ENCODE results near the gene BACE2. TPM values are rescaled to one million over a fixed set of nuclear protein-coding genes. Genes with fewer than 3 reads are reported as not detected.

Gene BACE2
- total and polyA plus RNA-seq, 2 donors (not counting 1 experiment from before 2014, with no cell fraction given) = 18.4 to 40.8 TPM

DNA sequence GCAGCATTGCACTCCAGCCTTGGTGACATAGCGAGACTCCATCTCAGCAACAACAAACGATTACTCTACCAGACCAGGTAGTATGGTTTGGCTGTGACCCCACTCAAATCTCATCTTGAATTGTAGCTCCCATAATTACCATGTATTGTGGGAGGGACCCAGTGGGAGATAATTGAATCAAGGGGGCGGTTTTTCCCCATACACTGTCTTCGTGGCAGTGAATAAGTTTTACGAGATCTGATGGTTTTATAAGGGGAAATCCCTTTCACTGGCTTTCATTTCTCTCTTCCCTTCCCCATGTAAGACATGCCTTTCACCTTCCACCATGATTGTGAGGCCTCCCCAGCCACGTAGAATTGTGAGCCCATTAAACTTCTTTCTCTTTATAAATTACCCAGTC is 66.0 kb downstream of the BACE2 start:
- ChIA-PET CTCF (interaction anchor here (6.0 kb wide), 1 partner anchor 66 kb away, joined by 41 read pairs; the partner anchor contains the start of gene BACE2), POLR2A (no interaction called here)
- WGBS (ENCODE audit: insufficient coverage) = 0% methylated on average over 1 of the region's 6 CpGs
- intact Hi-C loops (cut with micrococcal nuclease) = loop anchor here (2.0 to 5.0 kb wide), 2 partner anchors 37 to 135 kb away; no protein-coding TSS in a partner anchor
- Histone ChIP-seq H3K4me1 (ENCODE audit: control insufficient read depth in 2 of 2, insufficient read depth in 2 of 2, low read length in 2 of 2) (peaks cover 50 to 56% of the 10 kb centered on the region in 2 donors), H4K20me1 (ENCODE audit: control insufficient read depth, insufficient read depth, low read length, poor library complexity, severe bottlenecking) (peaks cover 27% of the 10 kb centered on the region), H3K27ac (ENCODE audit: low read length in 2 of 2) (peak overlapping the region in 1 of 2 donors; percentile 62), H3K4me3 (ENCODE audit: control extremely low read depth in 1 of 5, extremely low read depth in 1 of 5, insufficient read depth in 1 of 5, low read depth in 2 of 5, low read length in 4 of 5) (peak overlapping the region in 3 of 5 experiments; percentile 12 to 25 (median 13)), H3K9ac (ENCODE audit: low read length) (no peak overlapping the region), H2AFZ (ENCODE audit: insufficient read depth, low read depth, low read length, poor library complexity, severe bottlenecking) (peak overlapping the region; percentile 24), H3K4me2 (replicated peaks; ENCODE audit: low read depth, low read length, poor library complexity, severe bottlenecking) (peak overlapping the region; percentile 45), H3K79me2 (ENCODE audit: control insufficient read depth, insufficient read depth, low read length) (peaks cover 80% of the 10 kb centered on the region), H3K36me3 (replicated peaks in 1 of 2; ENCODE audit: control extremely low read depth in 1 of 2, control insufficient read depth in 1 of 2, extremely low read depth in 1 of 2, insufficient read depth in 2 of 2, low read length in 1 of 2) (peaks cover 0 to 19% of the 10 kb centered on the region in 2 experiments), H3K9me3 (ENCODE audit: control extremely low read depth in 1 of 3, control insufficient read depth in 2 of 3, insufficient read depth in 1 of 3, low read length in 2 of 3) (peaks cover 0 to 5% (median 0%) of the 10 kb centered on the region in 3 donors), H3K27me3 (replicated peaks in 1 of 4; ENCODE audit: control extremely low read depth in 1 of 4, control insufficient read depth in 3 of 4, insufficient read depth in 4 of 4, low read length in 3 of 4) (no peaks in the 10 kb centered on the region)
- no peak for ATAC-seq (ENCODE audit: low read depth)
- Mint-ChIP-seq H3K4me1 (peaks cover 64% of the 10 kb centered on the region), H3K4me3 (peak overlapping the region; percentile 46), H3K27ac (peak overlapping the region; percentile 74), H3K27me3 (no peaks in the 10 kb centered on the region), H3K9me3 (ENCODE audit: insufficient read depth) (no peaks in the 10 kb centered on the region)
- DNase-seq = peak; percentile 57
- TF ChIP-seq, protein P1, sequence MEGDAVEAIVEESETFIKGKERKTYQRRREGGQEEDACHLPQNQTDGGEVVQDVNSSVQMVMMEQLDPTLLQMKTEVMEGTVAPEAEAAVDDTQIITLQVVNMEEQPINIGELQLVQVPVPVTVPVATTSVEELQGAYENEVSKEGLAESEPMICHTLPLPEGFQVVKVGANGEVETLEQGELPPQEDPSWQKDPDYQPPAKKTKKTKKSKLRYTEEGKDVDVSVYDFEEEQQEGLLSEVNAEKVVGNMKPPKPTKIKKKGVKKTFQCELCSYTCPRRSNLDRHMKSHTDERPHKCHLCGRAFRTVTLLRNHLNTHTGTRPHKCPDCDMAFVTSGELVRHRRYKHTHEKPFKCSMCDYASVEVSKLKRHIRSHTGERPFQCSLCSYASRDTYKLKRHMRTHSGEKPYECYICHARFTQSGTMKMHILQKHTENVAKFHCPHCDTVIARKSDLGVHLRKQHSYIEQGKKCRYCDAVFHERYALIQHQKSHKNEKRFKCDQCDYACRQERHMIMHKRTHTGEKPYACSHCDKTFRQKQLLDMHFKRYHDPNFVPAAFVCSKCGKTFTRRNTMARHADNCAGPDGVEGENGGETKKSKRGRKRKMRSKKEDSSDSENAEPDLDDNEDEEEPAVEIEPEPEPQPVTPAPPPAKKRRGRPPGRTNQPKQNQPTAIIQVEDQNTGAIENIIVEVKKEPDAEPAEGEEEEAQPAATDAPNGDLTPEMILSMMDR (IDR thresholded peaks at IDR 0.05) = no peak
- TF ChIP-seq EZH2 (IDR thresholded peaks at IDR 0.05; ENCODE audit: borderline replicate concordance, insufficient read depth, low read depth, low read length, poor library complexity, severe bottlenecking) = no peak

DNA sequence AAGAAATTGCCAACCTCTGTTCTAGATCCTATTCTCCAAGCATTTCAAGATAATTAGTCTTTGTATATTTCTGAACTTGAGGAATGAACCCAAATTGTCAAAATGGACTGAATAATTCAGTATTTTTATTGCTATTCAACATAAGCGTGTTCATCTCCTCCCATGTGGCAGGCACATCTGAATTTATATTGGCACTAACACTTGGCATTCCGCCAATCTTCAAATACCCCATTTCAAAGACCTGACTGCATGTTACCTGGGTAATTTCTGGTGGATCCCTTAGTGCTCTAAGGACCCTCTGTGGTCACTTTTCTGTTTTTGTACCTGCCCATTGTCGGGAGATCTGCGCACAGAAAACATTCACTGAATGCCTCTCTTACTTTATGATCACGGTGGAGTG is 66.6 kb downstream of the BACE2 start:
- H4K20me1 ChIP-seq (ENCODE audit: control insufficient read depth, insufficient read depth, low read length, poor library complexity, severe bottlenecking) = peaks cover 32% of the 10 kb centered on the region
- no peaks in the 10 kb centered on the region for H3K9me3 Mint-ChIP-seq (ENCODE audit: insufficient read depth)
- peaks cover 0 to 23% of the 10 kb centered on the region in 2 experiments for H3K36me3 ChIP-seq (replicated peaks in 1 of 2; ENCODE audit: control extremely low read depth in 1 of 2, control insufficient read depth in 1 of 2, extremely low read depth in 1 of 2, insufficient read depth in 2 of 2, low read length in 1 of 2)
- H3K27me3 Mint-ChIP-seq = no peaks in the 10 kb centered on the region
- H3K4me1 ChIP-seq (ENCODE audit: control insufficient read depth in 2 of 2, insufficient read depth in 2 of 2, low read length in 2 of 2) = peaks cover 44 to 49% of the 10 kb centered on the region in 2 donors
- H3K4me3 Mint-ChIP-seq = no peak overlapping the region
- peaks cover 0 to 5% (median 0%) of the 10 kb centered on the region in 3 donors for H3K9me3 ChIP-seq (ENCODE audit: control extremely low read depth in 1 of 3, control insufficient read depth in 2 of 3, insufficient read depth in 1 of 3, low read length in 2 of 3)
- H3K27ac ChIP-seq (ENCODE audit: low read length in 2 of 2) = no peak overlapping the region
- H3K4me1 Mint-ChIP-seq = peaks cover 57% of the 10 kb centered on the region
- ChIA-PET CTCF (interaction anchor here (6.0 kb wide), 1 partner anchor 67 kb away, joined by 41 read pairs; the partner anchor contains the start of gene BACE2), POLR2A (no interaction called here)
- intact Hi-C loops (cut with micrococcal nuclease) = loop anchor here (5.0 kb wide), 1 partner anchor 37 kb away; no protein-coding TSS in a partner anchor
- no peak overlapping the region for H3K4me3 ChIP-seq (ENCODE audit: control extremely low read depth in 1 of 5, extremely low read depth in 1 of 5, insufficient read depth in 1 of 5, low read depth in 2 of 5, low read length in 4 of 5)
- DNase-seq (no peak), ATAC-seq (ENCODE audit: low read depth) (no peak)
- no peak overlapping the region for H3K9ac ChIP-seq (ENCODE audit: low read length)
- H3K27me3 ChIP-seq (replicated peaks in 1 of 4; ENCODE audit: control extremely low read depth in 1 of 4, control insufficient read depth in 3 of 4, insufficient read depth in 4 of 4, low read length in 3 of 4) = no peaks in the 10 kb centered on the region
- WGBS (ENCODE audit: insufficient coverage) = 98% methylated on average over 5 of the region's 5 CpGs
- H3K27ac Mint-ChIP-seq = no peak overlapping the region
- peak overlapping the region; percentile 45 for H3K4me2 ChIP-seq (replicated peaks; ENCODE audit: low read depth, low read length, poor library complexity, severe bottlenecking)
- peaks cover 86% of the 10 kb centered on the region for H3K79me2 ChIP-seq (ENCODE audit: control insufficient read depth, insufficient read depth, low read length)
- H2AFZ ChIP-seq (ENCODE audit: insufficient read depth, low read depth, low read length, poor library complexity, severe bottlenecking) = no peak overlapping the region
- TF ChIP-seq, protein P1 (IDR thresholded peaks at IDR 0.05) = no peak
- no peak for TF ChIP-seq EZH2 (IDR thresholded peaks at IDR 0.05; ENCODE audit: borderline replicate concordance, insufficient read depth, low read depth, low read length, poor library complexity, severe bottlenecking)
